Measurements from ENCODE around the gene ADGRV1. TPM values are rescaled to one million over a fixed set of nuclear protein-coding genes. Genes with fewer than 3 reads are reported as not detected.

The ADGRV1 gene
- total and polyA plus RNA-seq, 2 donors (not counting 3 experiments of a cell fraction or from before 2014, with no cell fraction given), result 0.11 to 0.55 TPM

GRCh38 chr5:91114658-91115057 is 556.1 kb downstream of the ADGRV1 start:
- ChIA-PET CTCF (interaction anchor here (0.9 to 2.3 kb wide), 5 partner anchors 11 to 305 kb away, joined by 3 to 16 read pairs (median 5); no protein-coding TSS in a partner anchor), POLR2A (interaction anchor here (1.6 kb wide), 1 partner anchor 269 kb away, joined by 4 read pairs; the partner anchor contains the start of gene ARRDC3)
- Histone ChIP-seq H3K79me2 (ENCODE audit: control insufficient read depth, insufficient read depth, low read length) (no peaks in the 10 kb centered on the region), H3K4me1 (ENCODE audit: control insufficient read depth, extremely low read depth, insufficient read depth, low read length) (peaks cover 8% of the 10 kb centered on the region), H3K9ac (replicated peaks; ENCODE audit: extremely low read depth, insufficient read depth, low read length) (peak overlapping the region; percentile 20), H3K4me3 (replicated peaks in 1 of 3; ENCODE audit: insufficient read depth in 1 of 3, low read depth in 1 of 3, low read length in 3 of 3) (no peak overlapping the region), H3K27ac (ENCODE audit: insufficient read depth, low read depth, low read length) (peak overlapping the region; percentile 50), H3K27me3 (ENCODE audit: control insufficient read depth in 2 of 2, insufficient read depth in 2 of 2, low read length in 2 of 2) (no peaks in the 10 kb centered on the region), H4K20me1 (replicated peaks; ENCODE audit: control insufficient read depth, extremely low read depth, insufficient read depth, low read length) (no peaks in the 10 kb centered on the region), H3K36me3 (ENCODE audit: control insufficient read depth in 2 of 2, extremely low read depth in 1 of 2, insufficient read depth in 2 of 2, low read length in 2 of 2) (no peaks in the 10 kb centered on the region), H3K9me3 (replicated peaks; ENCODE audit: control insufficient read depth, insufficient read depth, low read length) (no peaks in the 10 kb centered on the region), H2AFZ (ENCODE audit: low read depth, low read length) (peak overlapping the region; percentile 90), H3K9me1 (replicated peaks; ENCODE audit: control insufficient read depth, extremely low read depth, insufficient read depth, low read length) (no peaks in the 10 kb centered on the region), H3K4me2 (ENCODE audit: insufficient read depth, low read length) (peak overlapping the region; percentile 42)
- intact Hi-C loops (cut with micrococcal nuclease) (loop anchor here (5.0 kb wide), 1 partner anchor 43 kb away; no protein-coding TSS in a partner anchor), dilution Hi-C loops (cut with MboI; ENCODE audit: extremely low pct_ligation_motif_present, low sequenced_read_pairs) (no loop called here)
- peak; percentile 86 for FAIRE-seq
- TF ChIP-seq FOS (IDR thresholded peaks at IDR 0.05; ENCODE audit: borderline replicate concordance, insufficient read depth, low read length), result no peak
- TF ChIP-seq JUN (IDR thresholded peaks at IDR 0.05; ENCODE audit: borderline replicate concordance, insufficient read depth, insufficient read length, low read depth), result no peak
- TF ChIP-seq MAX (IDR thresholded peaks at IDR 0.05; ENCODE audit: insufficient read depth, insufficient read length), result no peak
- TF ChIP-seq POLR2AphosphoS5 (IDR thresholded peaks at IDR 0.05; ENCODE audit: insufficient read depth, low read depth, low read length), result no peak
- no peak for TF ChIP-seq GATA2 (IDR thresholded peaks at IDR 0.05; ENCODE audit: insufficient read depth, insufficient read length, low read depth, low read length)
- no peak for TF ChIP-seq EZH2 (IDR thresholded peaks at IDR 0.05; ENCODE audit: borderline replicate concordance, low read depth, low read length, severe bottlenecking)
- no peak for TF ChIP-seq CTCF (IDR thresholded peaks at IDR 0.05; ENCODE audit: extremely low read depth in 1 of 2, insufficient read depth in 1 of 2, low read depth in 1 of 2, low read length in 2 of 2)
- no peak for TF ChIP-seq POLR2A (IDR thresholded peaks at IDR 0.05; ENCODE audit: low read depth, low read length)
- peak; percentile 85 for DNase-seq (ENCODE audit: low read depth, low spot score)
- BruUV-seq (replicated peaks), result no TSS peak
